Right renal pelvis (tissue), 4 donors: ENCODE data around the gene SESN3. TPM values are rescaled to one million over a fixed set of nuclear protein-coding genes. Genes with fewer than 3 reads are reported as not detected.

ENCODE experiments used
- DNase-seq, 4 donors: peaks; one replicate each; pipeline ENCODE4 v3.0.0-alpha.2; 2013; ENCODE audit warnings: low read depth in 4 of 4, low spot score in 3 of 4, missing footprints in 1 of 4
- polyA plus RNA-seq, 4 donors: library from polyadenylated mRNA; unstranded; fragments of 120-200 nt; gene quantifications; one replicate each; pipeline ENCODE4 v1.2.1, GENCODE V29; 2013; ENCODE audit not compliant: insufficient read length in 4 of 4

The SESN3 gene
- polyA plus RNA-seq, 4 donors = 65.3 to 89.7 (median 83.0) TPM

DNA sequence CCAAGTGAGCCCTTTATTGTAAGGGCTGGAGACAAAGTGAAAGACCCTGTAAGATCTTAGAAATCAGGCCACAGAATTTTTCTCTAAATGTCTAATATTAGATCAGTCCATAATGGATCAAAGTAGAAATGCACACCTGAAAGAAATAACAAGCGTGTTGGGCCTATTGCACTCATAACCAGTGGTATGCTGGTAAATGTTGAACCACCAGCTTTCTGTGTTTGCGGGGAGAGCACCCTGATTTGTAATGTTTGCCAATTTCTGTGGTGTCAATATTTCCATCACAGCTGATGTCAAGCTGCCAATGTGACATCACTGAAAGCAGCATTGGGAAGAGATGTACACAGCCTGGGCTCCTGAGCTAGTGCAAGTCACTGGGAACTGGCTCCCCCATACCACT, 95.1 kb downstream of the SESN3 start:
- no peak for DNase-seq

DNA sequence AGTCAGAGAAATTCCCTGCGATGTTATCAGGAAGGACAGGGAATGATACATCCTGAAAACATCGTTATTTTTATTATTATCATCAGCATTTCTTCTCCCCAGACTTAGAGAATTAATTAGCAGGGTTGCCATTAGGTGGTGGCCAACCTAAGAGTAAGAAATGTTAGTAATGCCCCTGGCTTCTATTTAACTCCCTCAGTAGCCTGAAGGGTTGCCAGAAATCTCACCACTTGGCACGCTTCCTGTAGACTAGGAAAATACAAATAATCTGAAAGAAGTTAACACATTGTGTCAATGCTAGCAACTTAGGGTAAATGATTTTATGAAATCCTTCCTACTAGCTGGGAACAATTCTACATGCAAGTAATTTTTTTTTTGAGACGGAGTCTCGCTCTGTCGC, 95.8 kb downstream of the SESN3 start:
- DNase-seq = no peak

GRCh38 chr11:95134491-95134890, 96.5 kb downstream of the SESN3 start:
- no peak for DNase-seq

- DNase-seq = no peak
Measured at GRCh38 chr11:95132956-95133355, 98.0 kb downstream of the SESN3 start.

GRCh38 chr11:95128602-95129001, 102.4 kb downstream of the SESN3 start:
- DNase-seq = no peak

DNA sequence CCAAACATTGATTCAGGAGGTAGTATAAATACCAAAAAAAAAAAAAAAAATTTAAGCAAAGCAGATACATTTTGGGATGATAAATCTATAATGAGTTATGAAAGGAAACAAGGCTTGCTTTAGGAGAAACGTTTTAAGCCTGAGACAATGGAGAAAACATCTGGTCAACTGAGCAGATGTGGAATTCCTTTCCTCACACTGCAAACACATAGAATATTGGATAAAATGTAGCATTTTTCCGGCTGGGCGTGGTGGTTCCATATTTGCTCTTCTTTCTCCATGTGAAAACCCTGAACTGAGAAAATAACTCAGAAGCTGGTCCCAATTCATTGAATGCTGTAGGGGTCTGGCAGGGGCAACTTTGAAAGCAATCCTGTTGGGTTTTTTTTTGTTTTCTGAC, 107.4 kb downstream of the SESN3 start:
- DNase-seq = no peak

DNA sequence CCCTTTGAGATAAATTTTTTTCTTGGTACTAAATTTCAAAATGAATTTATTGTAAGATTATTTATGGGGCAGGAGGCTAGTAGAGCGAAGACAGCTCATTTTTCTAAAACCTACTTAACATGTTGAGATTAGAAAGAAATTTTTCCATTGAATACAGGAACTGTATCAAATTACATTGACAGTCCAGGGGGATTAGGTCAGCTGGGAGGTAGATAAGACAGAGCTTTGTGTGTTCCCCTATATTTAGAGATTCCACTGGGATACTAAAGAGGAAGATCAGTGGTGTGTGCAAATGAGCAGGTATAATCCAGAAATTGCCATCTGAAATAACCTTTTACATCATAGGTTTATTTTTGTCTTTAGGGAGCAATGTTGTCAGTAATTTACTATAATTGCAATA, 109.3 kb downstream of the SESN3 start:
- DNase-seq = no peak

DNA sequence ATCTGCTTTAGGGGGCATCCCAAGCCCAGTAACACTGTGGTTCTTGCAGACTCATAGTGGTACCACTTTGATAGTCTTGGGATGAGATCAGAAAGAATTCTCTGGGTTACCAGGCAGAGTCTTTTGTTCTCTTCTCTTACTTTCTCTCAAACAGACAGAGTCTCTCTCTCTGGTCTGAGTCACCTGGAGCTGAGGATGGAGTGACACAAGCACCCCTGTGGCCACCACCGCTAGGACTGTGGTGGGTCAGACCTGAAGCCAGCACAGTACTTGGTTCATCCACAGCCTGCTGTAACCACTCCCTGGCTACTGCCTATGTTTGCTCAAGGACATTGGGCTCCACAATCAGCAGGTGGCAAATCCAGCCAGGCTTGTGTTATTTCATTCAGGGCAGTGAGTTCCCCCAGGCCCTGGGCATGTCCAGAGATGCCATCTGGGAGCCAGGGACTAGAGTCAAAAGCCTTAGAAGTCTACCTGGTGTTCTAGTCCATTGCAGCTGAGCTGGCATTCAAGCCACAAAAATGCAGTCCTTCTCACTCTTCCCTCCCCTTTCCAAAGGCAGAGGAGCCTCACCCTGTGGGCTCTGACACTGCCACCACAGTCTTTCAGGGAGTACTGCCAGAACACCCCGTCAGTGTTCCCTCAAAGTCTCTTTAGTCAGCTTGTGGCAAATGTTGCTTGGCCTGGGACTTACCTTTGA, 111.5 kb downstream of the SESN3 start:
- DNase-seq = no peak

- no peak for DNase-seq
Measured at GRCh38 chr11:95115597-95115996, 115.4 kb downstream of the SESN3 start.

Other genes starting within 250 kb of the SESN3 start
- under 1 TPM; 0.12 to 0.24 (median 0.20) TPM for gene KDM4E, start 205.9 kb downstream of the SESN3 start, polyA plus RNA-seq
- not detected for gene KDM4F, start 181.8 kb downstream of the SESN3 start, polyA plus RNA-seq
- gene SRSF8, start 164.3 kb downstream of the SESN3 start, polyA plus RNA-seq = 10 to 100 TPM; 68.6 to 83.0 (median 77.9) TPM
- 10 to 100 TPM; 18.8 to 23.2 (median 21.6) TPM for gene ENDOD1, start 141.4 kb downstream of the SESN3 start, polyA plus RNA-seq